Mucosa of descending colon (tissue), 3 donors: ENCODE measurements around the gene PMPCA. TPM values are rescaled to one million over a fixed set of nuclear protein-coding genes. Genes with fewer than 3 reads are reported as not detected.

ENCODE experiments used
- ATAC-seq: fragments of 200-7000 bp; cut with Tn5 transposase; one replicate; pipeline ENCODE4 v1.9.1; 2020; ENCODE audit warnings: mild to moderate bottlenecking, moderate library complexity
- DNase-seq, 3 donors: peaks; one replicate each; pipeline ENCODE4 v3.0.0-alpha.2; 2020
- H3K36me3 ChIP-seq: fragments of 200-600 bp; one replicate; pipeline ENCODE4 v1.8.0; 2021; ENCODE audit warnings: low read depth, mild to moderate bottlenecking
- H3K4me1 ChIP-seq: fragments of 200-600 bp; one replicate; pipeline ENCODE4 v1.8.0; 2021; ENCODE audit warnings: low read depth, mild to moderate bottlenecking
- H3K4me3 ChIP-seq: fragments of 200-600 bp; one replicate; pipeline ENCODE4 v1.8.0; 2021; ENCODE audit warnings: mild to moderate bottlenecking
- H3K9me3 ChIP-seq: fragments of 200-600 bp; one replicate; pipeline ENCODE4 v1.8.0; 2021; ENCODE audit warnings: mild to moderate bottlenecking
- intact Hi-C, 2 donors: fragments of 100-400 bp; cut with DNase I in 1 of 2; cut with micrococcal nuclease in 1 of 2; formaldehyde crosslinking; loops; one replicate each; pipeline versions ENCODE4 v1.11.0 to v1.11.1; 2022; cut with DNase I, micrococcal nuclease
- total RNA-seq, 3 donors: library from RNA; stranded (reverse); fragmentation: NEBNext Ultra II Directional in 2 of 3; extraction: Animal tissue kit (Norgen Biotek cat#: 25700) in 2 of 3; gene quantifications; one replicate each; pipeline versions ENCODE4 v1.2.1 to v1.2.4, GENCODE V29; 2021 to 2023
- TF ChIP-seq, protein P1 (sequence below): fragments of 200-600 bp; IDR thresholded peaks from one replicate; pipeline ENCODE4 v1.8.0; 2022; ENCODE audit warnings: antibody characterized with exemption, mild to moderate bottlenecking
- donor health status: DM: no; HTN: no; CAD: no; lungs with moderate emphysema.
- donor health status: DM: no; HTN: no; CAD: no.
- donor health status: DM: no; HTN: yes; CAD: no.

PMPCA gene
- total RNA-seq, 3 donors from 2014 or later: 42.1 to 50.7 (median 45.1) TPM

DNA sequence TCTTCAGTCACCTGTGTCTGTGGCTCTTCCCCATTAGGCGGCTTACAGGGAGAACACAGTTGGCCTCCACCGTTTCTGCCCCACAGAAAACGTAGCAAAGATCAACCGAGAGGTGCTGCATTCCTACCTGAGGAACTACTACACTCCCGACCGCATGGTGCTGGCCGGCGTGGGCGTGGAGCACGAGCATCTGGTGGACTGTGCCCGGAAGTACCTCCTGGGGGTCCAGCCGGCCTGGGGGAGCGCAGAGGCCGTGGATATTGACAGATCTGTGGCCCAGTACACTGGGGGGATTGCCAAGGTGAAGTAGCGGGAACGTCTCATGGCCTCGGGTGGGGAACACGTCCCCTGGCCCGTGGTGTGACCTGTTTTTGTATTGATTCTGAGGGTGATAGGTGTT is 6.5 kb downstream of the PMPCA start:
- no peak for DNase-seq
- Histone ChIP-seq H3K9me3 (no peaks in the 10 kb centered on the region), H3K36me3 (peaks cover 15% of the 10 kb centered on the region), H3K4me3 (no peak overlapping the region), H3K4me1 (peaks cover 1% of the 10 kb centered on the region)
- TF ChIP-seq, protein P1, sequence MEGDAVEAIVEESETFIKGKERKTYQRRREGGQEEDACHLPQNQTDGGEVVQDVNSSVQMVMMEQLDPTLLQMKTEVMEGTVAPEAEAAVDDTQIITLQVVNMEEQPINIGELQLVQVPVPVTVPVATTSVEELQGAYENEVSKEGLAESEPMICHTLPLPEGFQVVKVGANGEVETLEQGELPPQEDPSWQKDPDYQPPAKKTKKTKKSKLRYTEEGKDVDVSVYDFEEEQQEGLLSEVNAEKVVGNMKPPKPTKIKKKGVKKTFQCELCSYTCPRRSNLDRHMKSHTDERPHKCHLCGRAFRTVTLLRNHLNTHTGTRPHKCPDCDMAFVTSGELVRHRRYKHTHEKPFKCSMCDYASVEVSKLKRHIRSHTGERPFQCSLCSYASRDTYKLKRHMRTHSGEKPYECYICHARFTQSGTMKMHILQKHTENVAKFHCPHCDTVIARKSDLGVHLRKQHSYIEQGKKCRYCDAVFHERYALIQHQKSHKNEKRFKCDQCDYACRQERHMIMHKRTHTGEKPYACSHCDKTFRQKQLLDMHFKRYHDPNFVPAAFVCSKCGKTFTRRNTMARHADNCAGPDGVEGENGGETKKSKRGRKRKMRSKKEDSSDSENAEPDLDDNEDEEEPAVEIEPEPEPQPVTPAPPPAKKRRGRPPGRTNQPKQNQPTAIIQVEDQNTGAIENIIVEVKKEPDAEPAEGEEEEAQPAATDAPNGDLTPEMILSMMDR: no peak
- no peak for ATAC-seq
- intact Hi-C loops: no loop called here

DNA sequence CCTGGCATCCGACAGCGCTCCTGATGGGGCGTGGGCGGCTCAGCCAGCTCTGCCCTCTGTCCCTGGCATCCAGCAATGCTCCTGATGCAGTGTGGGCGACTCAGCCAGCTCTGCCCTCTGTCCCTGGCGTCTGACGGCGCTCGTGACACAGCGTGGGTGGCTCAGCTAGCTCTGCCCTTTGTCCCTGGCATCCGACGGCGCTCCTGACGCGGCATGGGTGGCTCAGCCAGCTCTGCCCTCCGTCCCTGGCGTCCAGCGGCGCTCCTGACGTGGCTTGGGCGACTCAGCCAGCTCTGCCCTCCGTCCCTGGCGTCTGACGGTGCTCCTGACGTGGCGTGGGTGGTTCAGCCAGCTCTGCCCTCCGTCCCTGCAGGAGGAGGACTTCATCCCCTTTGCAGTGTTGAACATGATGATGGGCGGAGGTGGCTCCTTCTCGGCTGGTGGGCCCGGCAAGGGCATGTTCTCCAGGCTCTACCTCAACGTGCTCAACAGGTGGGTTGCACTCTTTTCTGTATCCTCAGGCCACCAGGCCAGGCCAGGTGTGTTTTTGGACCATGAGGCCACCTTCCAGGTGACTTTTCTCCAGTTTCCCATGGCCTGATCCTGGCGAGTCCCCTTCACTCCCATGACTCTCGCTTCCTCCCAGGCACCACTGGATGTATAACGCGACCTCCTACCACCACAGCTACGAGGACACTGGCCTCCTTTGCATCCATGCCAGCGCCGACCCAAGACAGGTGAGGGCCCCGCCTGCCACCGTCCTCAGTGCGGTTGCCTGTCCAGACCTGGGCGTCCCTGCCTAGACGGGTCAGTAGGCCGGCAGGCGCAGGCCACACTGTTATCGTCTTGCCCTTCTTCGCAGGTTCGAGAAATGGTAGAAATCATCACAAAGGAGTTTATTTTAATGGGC is 8.0 kb downstream of the PMPCA start:
- no peak for DNase-seq
- Histone ChIP-seq H3K4me3 (no peak overlapping the region), H3K36me3 (peaks cover 12% of the 10 kb centered on the region), H3K4me1 (no peaks in the 10 kb centered on the region), H3K9me3 (no peaks in the 10 kb centered on the region)
- ATAC-seq: no peak
- TF ChIP-seq, protein P1: no peak
- intact Hi-C loops: no loop called here

DNA sequence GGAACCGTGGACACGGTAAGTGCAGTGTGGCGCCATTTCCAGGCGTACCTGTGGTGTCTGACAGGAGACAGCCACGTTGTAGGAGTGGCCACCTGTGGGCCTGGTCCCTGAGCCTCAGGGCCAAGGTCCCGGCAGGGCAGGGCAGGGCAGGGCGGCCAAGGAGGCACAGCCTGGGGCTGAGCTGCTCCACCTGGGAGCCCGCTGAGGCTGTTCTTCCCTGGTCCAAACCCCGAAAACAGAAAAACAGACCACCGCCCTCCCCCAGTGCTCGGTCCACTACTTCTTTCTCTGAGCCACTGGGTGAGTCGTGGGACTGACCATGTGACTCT is 8.6 kb downstream of the PMPCA start:
- TF ChIP-seq, protein P1: no peak
- Histone ChIP-seq H3K36me3 (peaks cover 12% of the 10 kb centered on the region), H3K4me1 (no peaks in the 10 kb centered on the region), H3K9me3 (no peaks in the 10 kb centered on the region), H3K4me3 (no peak overlapping the region)
- peak; percentile 17 for ATAC-seq
- intact Hi-C loops: no loop called here
- DNase-seq: no peak

DNA sequence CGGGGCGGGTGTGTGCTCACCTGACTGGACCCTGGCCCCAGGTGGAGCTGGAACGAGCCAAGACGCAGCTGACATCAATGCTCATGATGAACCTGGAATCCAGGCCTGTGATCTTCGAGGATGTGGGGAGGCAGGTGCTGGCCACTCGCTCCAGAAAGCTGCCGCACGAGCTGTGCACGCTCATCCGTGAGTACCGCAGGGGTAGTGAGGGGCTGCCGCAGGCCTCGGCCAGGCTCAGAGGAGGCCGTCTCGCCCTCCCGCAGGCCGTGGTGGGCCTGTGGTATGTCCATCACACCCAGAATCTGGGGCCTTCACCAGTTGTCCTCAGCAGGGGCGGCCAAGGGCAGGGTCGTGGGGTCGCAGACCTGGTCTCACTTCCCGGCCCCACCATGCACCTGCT is 11.3 kb downstream of the PMPCA start:
- H3K36me3 ChIP-seq: peaks cover 12% of the 10 kb centered on the region
- intact Hi-C loops: no loop called here
- TF ChIP-seq, protein P1: no peak
- ATAC-seq (no peak), DNase-seq (no peak)
- no peaks in the 10 kb centered on the region for H3K9me3 ChIP-seq
- H3K4me3 ChIP-seq: no peak overlapping the region
- no peaks in the 10 kb centered on the region for H3K4me1 ChIP-seq

DNA sequence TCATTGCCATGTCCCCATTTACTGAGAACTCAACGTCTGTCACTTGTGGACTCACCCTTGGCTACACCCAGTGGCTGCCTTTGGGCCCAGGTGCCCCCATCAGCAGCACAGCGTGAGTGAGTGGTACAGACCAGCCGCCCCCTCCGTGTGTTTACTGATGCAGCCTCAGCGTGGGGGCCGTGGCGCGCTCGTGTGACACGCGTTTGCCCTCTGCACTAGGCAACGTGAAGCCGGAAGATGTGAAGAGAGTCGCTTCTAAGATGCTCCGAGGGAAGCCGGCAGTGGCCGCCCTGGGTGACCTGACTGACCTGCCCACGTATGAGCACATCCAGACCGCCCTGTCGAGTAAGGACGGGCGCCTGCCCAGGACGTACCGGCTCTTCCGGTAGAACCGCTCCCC is 12.4 kb downstream of the PMPCA start:
- no peak overlapping the region for H3K4me3 ChIP-seq
- H3K36me3 ChIP-seq: peaks cover 7% of the 10 kb centered on the region
- no peak for ATAC-seq

More for the DNA sequence above, 12.4 kb downstream of the PMPCA start:
- H3K9me3 ChIP-seq: no peaks in the 10 kb centered on the region
- TF ChIP-seq, protein P1: no peak
- DNase-seq: no peak
- intact Hi-C loops: no loop called here
- H3K4me1 ChIP-seq: no peaks in the 10 kb centered on the region
